GM23248 (cell line): ENCODE measurements around the gene LCMT2. TPM values are rescaled to one million over a fixed set of nuclear protein-coding genes. Genes with fewer than 3 reads are reported as not detected.

Source experiments
- DNase-seq: peaks from one replicate; pipeline ENCODE4 v3.0.0-alpha.2; 2015
- H2AFZ ChIP-seq: fragments of 200-600 bp; sonication (generic); 2 replicates; pipeline ENCODE4 v1.6.1; 2016; ENCODE audit warnings: antibody characterized with exemption
- H3F3A ChIP-seq: fragments of 200-600 bp; sonication (generic); 2 replicates; pipeline ENCODE4 v1.6.1; 2016; ENCODE audit warnings: mild to moderate bottlenecking, antibody characterized with exemption, mixed run types; ENCODE audit not compliant: insufficient read depth
- H3K27ac ChIP-seq: fragments of 200-600 bp; sonication (generic); 2 replicates; pipeline ENCODE4 v1.5.1; 2016; ENCODE audit warnings: mild to moderate bottlenecking
- H3K27me3 ChIP-seq: fragments of 200-600 bp; sonication (generic); replicated peaks from 2 replicates; pipeline ENCODE4 v1.6.1; 2016; ENCODE audit warnings: mild to moderate bottlenecking; ENCODE audit not compliant: insufficient read depth
- H3K36me3 ChIP-seq: fragments of 200-600 bp; sonication (generic); 2 replicates; pipeline ENCODE4 v1.6.1; 2016; ENCODE audit warnings: low read depth, mild to moderate bottlenecking
- H3K4me1 ChIP-seq: fragments of 200-600 bp; sonication (generic); 2 replicates; pipeline ENCODE4 v1.6.1; 2016; ENCODE audit warnings: mild to moderate bottlenecking; ENCODE audit not compliant: insufficient read depth
- H3K4me2 ChIP-seq: fragments of 200-600 bp; sonication (generic); one replicate; pipeline ENCODE4 v1.6.1; 2016; ENCODE audit warnings: mild to moderate bottlenecking; ENCODE audit not compliant: unreplicated experiment
- H3K4me3 ChIP-seq: fragments of 200-600 bp; sonication (generic); 2 replicates; pipeline ENCODE4 v1.5.1; 2016; ENCODE audit warnings: mild to moderate bottlenecking
- H3K79me2 ChIP-seq: fragments of 200-600 bp; sonication (generic); 2 replicates; pipeline ENCODE4 v1.6.1; 2016; ENCODE audit warnings: mild to moderate bottlenecking; ENCODE audit not compliant: insufficient read depth
- H3K9ac ChIP-seq: fragments of 200-600 bp; sonication (generic); 2 replicates; pipeline ENCODE4 v1.6.1; 2016; ENCODE audit warnings: mild to moderate bottlenecking
- H3K9me2 ChIP-seq: fragments of 200-600 bp; sonication (generic); 2 replicates; pipeline ENCODE4 v1.6.1; 2016; ENCODE audit warnings: mixed run types, mild to moderate bottlenecking, moderate library complexity; ENCODE audit not compliant: insufficient read depth
- H3K9me3 ChIP-seq: fragments of 200-600 bp; sonication (generic); one replicate; pipeline ENCODE4 v1.6.1; 2017; ENCODE audit warnings: low read depth
- H4K20me1 ChIP-seq: fragments of 200-600 bp; sonication (generic); 2 replicates; pipeline ENCODE4 v1.6.0; 2016; ENCODE audit not compliant: insufficient read depth
- EZH2 ChIP-seq: fragments of 200-600 bp; sonication (generic); IDR thresholded peaks from 2 replicates; pipeline ENCODE4 v1.6.1; 2018; ENCODE audit warnings: antibody characterized with exemption, mild to moderate bottlenecking; ENCODE audit not compliant: insufficient read depth, poor library complexity, severe bottlenecking
- EZH2phosphoT487 ChIP-seq: fragments of 200-600 bp; sonication (generic); IDR thresholded peaks from 2 replicates; pipeline ENCODE4 v1.6.1; 2018; ENCODE audit warnings: antibody characterized with exemption, moderate library complexity, mild to moderate bottlenecking, low read depth; ENCODE audit not compliant: insufficient read depth
- WGBS, 2 experiments: methylation state at CpG; one replicate each; pipeline ENCODE4 v1.1.6; 2015 to 2017; ENCODE audit warnings: low lambda C conversion rate in 2 of 2, low coverage in 1 of 2; ENCODE audit errors: missing lambda C conversion rate in 2 of 2; 5-methylcytosine and 5-hydroxymethylcytosine counted together
- in situ Hi-C: fragments of 300-500 bp; cut with MboI; formaldehyde crosslinking; loops from 2 replicates; pipeline ENCODE4 v1.15.0; 2020
- polyA plus RNA-seq: library from polyadenylated mRNA; unstranded; fragments of >200 nt; fragmentation: Nextera tagmentation; extraction: Ambion mirVana; gene quantifications from 2 replicates; pipeline ENCODE4 v1.2.1, GENCODE V29; 2016
- total RNA-seq: library from RNA; depleted of rRNA; stranded (reverse); fragments of >200 nt; shearing (Covaris generic); gene quantifications from 2 replicates; pipeline ENCODE4 v1.2.3, GENCODE V29; 2014

The LCMT2 gene
- total and polyA plus RNA-seq, 2 experiments from 2014 or later, result 7.7 to 8.4 TPM

- no peaks in the 10 kb centered on the region for H3K9me2 ChIP-seq
- no peak overlapping the region for H3K4me2 ChIP-seq
- no peak overlapping the region for H3K4me3 ChIP-seq
- no peak overlapping the region for H2AFZ ChIP-seq
- no peak overlapping the region for H3K9ac ChIP-seq
- H4K20me1 ChIP-seq, result no peaks in the 10 kb centered on the region
- H3K79me2 ChIP-seq, result no peaks in the 10 kb centered on the region
- no peak for DNase-seq
- in situ Hi-C loops, result no loop called here
- no peak for TF ChIP-seq EZH2
- no peak for TF ChIP-seq EZH2phosphoT487
- no peaks in the 10 kb centered on the region for H3K4me1 ChIP-seq
- no peaks in the 10 kb centered on the region for H3K9me3 ChIP-seq
- H3K36me3 ChIP-seq, result peaks cover 26% of the 10 kb centered on the region; the same call in 1 of the 2 replicates
- 96 to 97% methylated on average over 2 of the region's 2 CpGs for WGBS, 2 experiments
- H3K27ac ChIP-seq, result no peak overlapping the region
- H3F3A ChIP-seq, result no peaks in the 10 kb centered on the region
- no peaks in the 10 kb centered on the region for H3K27me3 ChIP-seq
These were observed 22.5 kb upstream of the LCMT2 start for GRCh38 chr15:43352693-43353382.

GRCh38 chr15:43347114-43347513 is 16.7 kb upstream of the LCMT2 start:
- in situ Hi-C loops, result no loop called here
- Histone ChIP-seq H3K4me3 (no peak overlapping the region), H3K9ac (no peak overlapping the region), H3K27ac (no peak overlapping the region), H3K27me3 (no peaks in the 10 kb centered on the region), H3K4me1 (no peaks in the 10 kb centered on the region), H3K79me2 (no peaks in the 10 kb centered on the region), H3K9me3 (no peaks in the 10 kb centered on the region), H3K9me2 (no peaks in the 10 kb centered on the region), H4K20me1 (no peaks in the 10 kb centered on the region), H3K36me3 (peaks cover 29% of the 10 kb centered on the region; the same call in 1 of the 2 replicates), H2AFZ (no peak overlapping the region), H3F3A (no peaks in the 10 kb centered on the region), H3K4me2 (no peak overlapping the region)
- no peak for DNase-seq
- no peak for TF ChIP-seq EZH2phosphoT487
- TF ChIP-seq EZH2, result no peak
- WGBS, 2 experiments, result 85 to 93% methylated on average over 3 of the region's 3 CpGs

- Histone ChIP-seq H3K79me2 (no peaks in the 10 kb centered on the region), H3K4me2 (no peak overlapping the region), H4K20me1 (no peaks in the 10 kb centered on the region), H3K9me2 (no peaks in the 10 kb centered on the region), H3K36me3 (peaks cover 27% of the 10 kb centered on the region; the same call in 1 of the 2 replicates), H3K27ac (no peak overlapping the region), H3K4me1 (no peaks in the 10 kb centered on the region), H3K9me3 (no peaks in the 10 kb centered on the region), H2AFZ (no peak overlapping the region), H3F3A (no peaks in the 10 kb centered on the region), H3K4me3 (no peak overlapping the region), H3K9ac (no peak overlapping the region), H3K27me3 (no peaks in the 10 kb centered on the region)
- in situ Hi-C loops, result no loop called here
- no peak for DNase-seq
- WGBS, 2 experiments, result 80 to 81% methylated on average over 2 of the region's 2 CpGs
- TF ChIP-seq EZH2phosphoT487 (no peak), EZH2 (no peak)
These were observed 15.9 kb upstream of the LCMT2 start for GRCh38 chr15:43346305-43346704.

- TF ChIP-seq EZH2 (no peak), EZH2phosphoT487 (no peak)
- Histone ChIP-seq H3K9ac (peak overlapping the region; percentile 83), H3K36me3 (0 out of 2 replicates have a peak, but pooled peaks cover 6% of the 10 kb centered on the region), H3K79me2 (peaks cover 26% of the 10 kb centered on the region), H2AFZ (peak overlapping the region; percentile 96), H3F3A (0 out of 2 replicates have a peak, but pooled peaks cover 8% of the 10 kb centered on the region), H3K9me2 (no peaks in the 10 kb centered on the region), H3K4me2 (peak overlapping the region; percentile 69), H3K4me1 (peaks cover 16% of the 10 kb centered on the region), H3K27me3 (no peaks in the 10 kb centered on the region), H3K9me3 (no peaks in the 10 kb centered on the region), H4K20me1 (no peaks in the 10 kb centered on the region), H3K4me3 (peak overlapping the region; percentile 78), H3K27ac (peak overlapping the region; percentile 79)
- DNase-seq, result no peak
- in situ Hi-C loops, result no loop called here
- WGBS, 2 experiments, result 0 to 5% methylated on average over 7 of the region's 7 CpGs
These were observed 361 bp upstream of the LCMT2 start for GRCh38 chr15:43330780-43331087.
